ENCODE results near the gene AKAP8.

The AKAP8 gene

GRCh38 chr19:15330801-15331418 lies 48.7 kb downstream of the AKAP8 start:
- FAIRE-seq: no peak

GRCh38 chr19:15328312-15328711 lies 51.3 kb downstream of the AKAP8 start:
- no peak for FAIRE-seq

- no peak for FAIRE-seq
These were observed 54.6 kb downstream of the AKAP8 start for GRCh38 chr19:15324791-15325519.

GRCh38 chr19:15323496-15324235 lies 55.9 kb downstream of the AKAP8 start:
- no peak for FAIRE-seq

- FAIRE-seq: no peak
These were observed 57.8 kb downstream of the AKAP8 start for GRCh38 chr19:15321739-15322138.

- no peak for FAIRE-seq
These were observed 59.5 kb downstream of the AKAP8 start for GRCh38 chr19:15320116-15320515.

- no peak for FAIRE-seq
These were observed 61.3 kb downstream of the AKAP8 start for GRCh38 chr19:15318241-15318691.

GRCh38 chr19:15317392-15318071 lies 62.1 kb downstream of the AKAP8 start:
- no peak for FAIRE-seq

- no peak for FAIRE-seq
These were observed 63.1 kb downstream of the AKAP8 start for GRCh38 chr19:15316498-15316897.

- no peak for FAIRE-seq
These were observed 64.5 kb downstream of the AKAP8 start for GRCh38 chr19:15315101-15315500.

- FAIRE-seq: no peak
These were observed 65.8 kb downstream of the AKAP8 start for GRCh38 chr19:15313649-15314279.

- FAIRE-seq: no peak
These were observed 72.4 kb downstream of the AKAP8 start for GRCh38 chr19:15307169-15307568.

GRCh38 chr19:15305582-15306334 lies 73.8 kb downstream of the AKAP8 start:
- no peak for FAIRE-seq

- no peak for FAIRE-seq
These were observed 75.4 kb downstream of the AKAP8 start for GRCh38 chr19:15304140-15304705.
